Right cardiac atrium (tissue), 5 donors: ENCODE data around the gene PLA2G2D. TPM values are rescaled to one million over a fixed set of nuclear protein-coding genes. Genes with fewer than 3 reads are reported as not detected.
A peak's percentile ranks its signal among the peaks of the same experiment; 100 is the strongest.

Experiments
- ATAC-seq, 2 donors: fragments of 200-7000 bp; cut with Tn5 transposase; one replicate each; pipeline versions ENCODE4 v1.8.0 to v1.9.1; 2020; ENCODE audit warnings: moderate library complexity in 2 of 2, mild to moderate bottlenecking in 1 of 2
- DNase-seq, 3 donors: peaks; one replicate each; pipeline ENCODE4 v3.0.0-alpha.2; 2020
- H3K27ac ChIP-seq: one replicate; pipeline ENCODE4 v1.5.1; 2013; ENCODE audit warnings: mild to moderate bottlenecking, low read length, control low read depth, moderate library complexity
- H3K27me3 ChIP-seq: one replicate; pipeline ENCODE4 v1.6.1; 2013; ENCODE audit not compliant: control insufficient read depth, insufficient read depth
- H3K4me1 ChIP-seq: one replicate; pipeline ENCODE4 v1.6.1; 2013; ENCODE audit warnings: low read length; ENCODE audit not compliant: control insufficient read depth, insufficient read depth
- H3K4me3 ChIP-seq: one replicate; pipeline ENCODE4 v1.5.1; 2013; ENCODE audit warnings: low read length, control low read depth
- H3K9me3 ChIP-seq: one replicate; pipeline ENCODE4 v1.6.1; 2013; ENCODE audit warnings: low read length; ENCODE audit not compliant: control insufficient read depth
- WGBS: extraction: QIAGEN DNeasy Blood & Tissue Kit; methylation state at CpG from one replicate; pipeline ENCODE4 v1.1.7; 2013; 5-methylcytosine and 5-hydroxymethylcytosine counted together
- intact Hi-C, 4 donors: fragments of 100-400 bp; cut with DNase I; formaldehyde crosslinking; loops; one replicate each; pipeline versions ENCODE4 v1.11.0 to v1.14.0; 2022 to 2023
- long read RNA-seq, 4 donors: library from polyadenylated mRNA; unstranded; transcript quantifications; one replicate each; pipeline ENCODE4 v2.0.0, GENCODE V29; 2020 to 2021
- polyA plus RNA-seq: library from polyadenylated mRNA; stranded (reverse); fragments of 200-250 nt; gene quantifications from one replicate; pipeline ENCODE4 v1.2.3, GENCODE V29; 2013
- total RNA-seq, 4 donors: library from RNA; stranded (reverse); fragmentation: NEBNext Ultra II Directional; extraction: Animal tissue kit (Norgen Biotek cat#: 25700); gene quantifications; one replicate each; pipeline ENCODE4 v1.2.1, GENCODE V29; 2021
- donor health status: healthy with polysubstance abuse.
- donor health status: DM: no; HTN: yes; CAD: no.
- donor health status: DM: no; HTN: no; CAD: no.
- donor health status: DM: no; HTN: yes; CAD: no; lungs with severe emphysema.
- donor health status: DM: yes; HTN: yes; CAD: no.

The PLA2G2D gene, protein sequence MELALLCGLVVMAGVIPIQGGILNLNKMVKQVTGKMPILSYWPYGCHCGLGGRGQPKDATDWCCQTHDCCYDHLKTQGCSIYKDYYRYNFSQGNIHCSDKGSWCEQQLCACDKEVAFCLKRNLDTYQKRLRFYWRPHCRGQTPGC
- not detected for total RNA-seq
- not detected for polyA plus RNA-seq
- long read RNA-seq, donor 1: 0 reads
- long read RNA-seq, donor 2: 0 reads
- long read RNA-seq, donor 3: 0 reads
- long read RNA-seq, donor 4: 0 reads

- ATAC-seq (no peak), DNase-seq (no peak)
- Histone ChIP-seq H3K4me3 (no peak within 1 kb of the TSS), H3K9me3 (no peaks in the 10 kb centered on the region), H3K4me1 (peaks cover 2% of the 10 kb centered on the region), H3K27ac (no peak within 1 kb of the TSS), H3K27me3 (no peaks in the 10 kb centered on the region)
- intact Hi-C loops: no loop called here
- 91% methylated on average over 2 of the region's 2 CpGs for WGBS
These were observed at the start of gene PLA2G2D for GRCh38 chr1:20119347-20119746. Gene PLA2G2D (minus strand): TSS chr1:20119536. CDS start chr1:20119498, 38 bp downstream.

DNA sequence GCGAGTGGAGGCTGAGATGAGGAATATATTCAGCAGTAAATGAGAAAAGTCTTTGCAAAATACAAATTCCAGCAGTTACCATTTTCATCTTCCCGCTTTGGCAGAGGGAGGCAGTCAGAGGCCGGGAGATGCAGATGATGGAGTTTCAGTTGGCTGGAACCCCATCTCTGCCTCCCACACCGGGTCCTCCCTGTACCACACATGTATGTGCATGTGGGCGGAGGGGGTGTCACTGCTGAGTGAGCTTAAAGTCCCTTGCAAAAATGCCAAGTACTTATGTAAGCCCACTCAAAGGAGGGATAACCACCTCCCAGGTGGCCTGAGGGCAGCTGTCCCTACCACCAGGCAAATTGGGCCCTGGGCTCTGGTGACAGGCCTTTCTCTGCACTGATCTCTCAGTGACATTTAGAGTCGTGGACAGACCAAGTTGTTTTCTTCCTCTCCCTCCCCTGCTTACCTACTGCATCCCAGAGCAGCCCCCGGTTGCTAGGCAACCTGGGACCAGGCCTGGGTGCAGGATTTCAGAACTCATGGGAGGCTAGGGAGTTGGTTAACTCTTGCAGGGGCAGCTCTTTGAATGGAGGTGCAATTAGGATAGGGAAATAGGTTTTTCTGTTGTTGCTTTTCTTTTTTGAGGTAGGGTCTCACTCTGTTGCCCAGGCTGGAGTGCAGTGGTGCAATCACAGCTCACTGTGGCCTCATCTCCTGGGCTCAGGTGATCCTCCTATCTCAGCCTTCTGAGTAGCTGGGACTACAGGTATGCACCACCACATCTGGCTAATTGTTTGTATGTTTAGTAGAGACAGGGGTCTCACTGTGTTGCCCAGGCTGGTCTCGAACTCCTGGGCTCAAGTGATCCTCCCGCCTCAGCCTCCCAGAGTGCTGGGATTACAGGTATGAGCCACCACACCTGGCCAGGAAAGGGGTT is 49.5 kb upstream of the PLA2G2D start:
- no peaks in the 10 kb centered on the region for H3K27me3 ChIP-seq
- no peak overlapping the region for H3K27ac ChIP-seq
- H3K4me1 ChIP-seq: peaks cover 2% of the 10 kb centered on the region
- no peak for ATAC-seq
- no peak overlapping the region for H3K4me3 ChIP-seq
- intact Hi-C loops: no loop called here
- 79% methylated on average over 9 of the region's 9 CpGs for WGBS
- no peak for DNase-seq
- no peaks in the 10 kb centered on the region for H3K9me3 ChIP-seq

- H3K27me3 ChIP-seq: no peaks in the 10 kb centered on the region
- no peak overlapping the region for H3K27ac ChIP-seq
- intact Hi-C loops: no loop called here
- 92% methylated on average over 8 of the region's 8 CpGs for WGBS
- H3K4me3 ChIP-seq: no peak overlapping the region
- no peak for ATAC-seq
- H3K4me1 ChIP-seq: peaks cover 2% of the 10 kb centered on the region
- H3K9me3 ChIP-seq: no peaks in the 10 kb centered on the region
- no peak for DNase-seq
These were observed 47.8 kb upstream of the PLA2G2D start for GRCh38 chr1:20167126-20167525.

GRCh38 chr1:20166051-20166450 is 46.7 kb upstream of the PLA2G2D start:
- no peak overlapping the region for H3K27ac ChIP-seq

GRCh38 chr1:20165522-20165951 is 46.2 kb upstream of the PLA2G2D start:
- ATAC-seq (peak in 1 of 2 donors; percentile 9), DNase-seq (peak in 1 of 3 donors; percentile 39)
- Histone ChIP-seq H3K27ac (no peak overlapping the region), H3K4me1 (peaks cover 2% of the 10 kb centered on the region), H3K9me3 (peaks cover 4% of the 10 kb centered on the region), H3K4me3 (no peak overlapping the region), H3K27me3 (no peaks in the 10 kb centered on the region)
- intact Hi-C loops: no loop called here
- WGBS: 86% methylated on average over 16 of the region's 16 CpGs

More at GRCh38 chr1:20166051-20166450, 46.7 kb upstream of the PLA2G2D start:
- H3K4me3 ChIP-seq: no peak overlapping the region
- DNase-seq (peak in 1 of 3 donors; percentile 54), ATAC-seq (peak; percentile 6 to 36)
- peaks cover 2% of the 10 kb centered on the region for H3K4me1 ChIP-seq
- intact Hi-C loops: no loop called here
- WGBS: 38% methylated on average over 17 of the region's 17 CpGs
- no peaks in the 10 kb centered on the region for H3K27me3 ChIP-seq
- peaks cover 2% of the 10 kb centered on the region for H3K9me3 ChIP-seq

DNA sequence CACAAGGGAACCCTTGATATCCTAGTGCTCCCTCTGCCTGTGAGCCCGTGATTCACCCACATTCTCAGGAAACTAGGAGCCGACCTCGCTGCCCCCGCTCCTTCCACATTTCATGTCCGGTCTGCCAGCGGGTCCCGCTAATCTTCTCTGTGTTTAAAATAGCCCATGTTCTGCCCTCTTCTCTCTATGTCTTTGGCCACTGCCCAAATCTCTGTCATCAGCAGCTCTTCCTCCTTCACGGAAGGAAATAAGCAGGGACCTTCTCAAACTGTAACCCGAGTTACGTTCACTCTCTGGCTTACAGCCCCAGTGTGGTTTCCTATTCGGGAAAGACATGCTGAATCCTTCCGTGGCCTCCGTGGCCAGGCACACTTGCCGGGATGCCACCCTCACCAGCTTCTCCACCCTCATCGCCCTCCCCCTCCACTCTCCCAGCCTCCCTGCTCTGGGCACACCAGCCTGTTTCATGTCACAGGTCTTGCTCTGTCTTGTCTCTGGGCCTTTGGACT is 45.4 kb upstream of the PLA2G2D start:
- Histone ChIP-seq H3K4me3 (no peak overlapping the region), H3K27me3 (no peaks in the 10 kb centered on the region), H3K27ac (no peak overlapping the region), H3K4me1 (peaks cover 2% of the 10 kb centered on the region), H3K9me3 (peaks cover 4% of the 10 kb centered on the region)
- ATAC-seq (peak; percentile 69 to 70), DNase-seq (peak in 2 of 3 donors; percentile 66 to 80)
- 18% methylated on average over 15 of the region's 15 CpGs for WGBS
- intact Hi-C loops: no loop called here

DNA sequence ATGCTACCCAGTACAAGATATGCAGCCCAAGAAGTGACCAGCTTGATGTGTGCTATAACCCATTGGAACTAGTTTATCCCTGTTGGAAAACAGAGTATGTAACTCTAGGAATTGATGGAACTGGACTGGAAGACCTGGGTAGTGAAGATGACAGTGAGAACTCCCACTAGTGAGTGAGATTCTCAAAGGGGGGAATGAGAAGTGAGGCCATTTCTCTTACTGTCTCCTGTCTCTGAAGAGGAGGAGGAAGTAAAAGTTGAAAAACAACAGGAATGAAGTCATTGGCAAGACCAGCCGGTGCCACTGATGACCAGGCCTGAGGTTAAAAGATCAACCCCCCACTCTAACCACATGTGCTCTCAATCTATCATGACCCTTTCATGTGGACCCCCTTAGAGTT is 40.7 kb upstream of the PLA2G2D start:
- Histone ChIP-seq H3K4me1 (peaks cover 2% of the 10 kb centered on the region), H3K9me3 (peaks cover 5% of the 10 kb centered on the region), H3K27ac (no peak overlapping the region), H3K4me3 (no peak overlapping the region), H3K27me3 (no peaks in the 10 kb centered on the region)
- intact Hi-C loops: no loop called here
- 70% methylated on average over 1 of the region's 1 CpG for WGBS
- ATAC-seq: no peak
- DNase-seq: no peak

GRCh38 chr1:20158358-20159070 is 39.2 kb upstream of the PLA2G2D start:
- no peak overlapping the region for H3K4me3 ChIP-seq
- intact Hi-C loops: loop anchor here in 2 of 4 donors (10.0 kb wide), 2 partner anchors 54 to 184 kb away; partner anchors contain the start of gene PLA2G2A (in 2 of the 2)
- H3K27me3 ChIP-seq: no peaks in the 10 kb centered on the region
- DNase-seq (no peak), ATAC-seq (no peak)
- H3K9me3 ChIP-seq: peaks cover 5% of the 10 kb centered on the region
- WGBS: 86% methylated on average over 7 of the region's 7 CpGs
- no peak overlapping the region for H3K27ac ChIP-seq
- no peaks in the 10 kb centered on the region for H3K4me1 ChIP-seq

DNA sequence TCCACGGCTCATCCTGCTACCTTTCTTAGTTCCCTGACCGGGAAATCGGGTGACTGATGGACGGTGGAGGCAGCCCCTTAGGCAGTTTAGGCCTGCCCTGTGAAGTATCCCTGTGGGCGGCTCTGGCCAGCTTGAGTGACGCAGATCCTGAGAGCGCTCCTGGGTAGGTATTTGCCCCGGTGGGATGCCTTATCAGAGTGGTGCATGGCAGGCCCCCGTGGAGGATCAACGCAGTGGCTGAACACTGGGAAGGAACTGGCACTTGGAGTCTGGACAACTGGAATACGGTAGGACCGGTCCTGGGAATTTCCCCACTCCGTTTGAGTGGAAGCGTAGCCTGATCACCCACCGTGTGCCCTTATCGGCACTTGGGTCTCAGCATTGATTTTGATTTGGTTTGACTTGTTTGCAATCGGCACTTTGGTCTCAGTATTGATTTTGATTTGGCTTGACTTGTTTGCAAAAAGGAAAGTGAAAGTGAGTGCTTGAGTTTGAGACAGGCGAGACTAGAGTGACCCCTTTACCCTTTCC is 35.0 kb upstream of the PLA2G2D start:
- intact Hi-C loops: loop anchor here (5.0 to 10.0 kb wide), 6 partner anchors 50 to 237 kb away; partner anchors contain the start of genes PLA2G2A (in 4 of the 4) and PLA2G2E (in 1 of the 4)
- no peak for ATAC-seq
- Histone ChIP-seq H3K27ac (no peak overlapping the region), H3K4me3 (no peak overlapping the region), H3K9me3 (peaks cover 2% of the 10 kb centered on the region), H3K27me3 (no peaks in the 10 kb centered on the region), H3K4me1 (peaks cover 2% of the 10 kb centered on the region)
- 74% methylated on average over 18 of the region's 18 CpGs for WGBS
- DNase-seq: peak in 1 of 3 donors; percentile 47

GRCh38 chr1:20153000-20153418 is 33.7 kb upstream of the PLA2G2D start:
- 43% methylated on average over 6 of the region's 6 CpGs for WGBS
- peak; percentile 55 to 83 (median 80) for DNase-seq

More at GRCh38 chr1:20153000-20153418, 33.7 kb upstream of the PLA2G2D start:
- Histone ChIP-seq H3K4me1 (peaks cover 2% of the 10 kb centered on the region), H3K4me3 (no peak overlapping the region), H3K27ac (peak overlapping the region; percentile 9), H3K9me3 (no peaks in the 10 kb centered on the region), H3K27me3 (no peaks in the 10 kb centered on the region)
- ATAC-seq: peak; percentile 54 to 60
- intact Hi-C loops: loop anchor here (2.0 to 10.0 kb wide), 7 partner anchors 48 to 236 kb away; partner anchors contain the start of genes PLA2G2A (in 4 of the 4) and PLA2G2E (in 1 of the 4)
